ENCODE measurements around the gene GATC. TPM values are rescaled to one million over a fixed set of nuclear protein-coding genes. Genes with fewer than 3 reads are reported as not detected.

Gene GATC
- polyA plus RNA-seq, 1 donor (not counting 4 experiments of a cell fraction or from before 2014, with no cell fraction given) = 22.4 TPM

GRCh38 chr12:120438495-120439198 lies 7.6 kb upstream of the GATC start:
- peak overlapping the region; percentile 80 for H2AFZ ChIP-seq (ENCODE audit: control insufficient read depth, low read length)
- H3K27ac ChIP-seq (ENCODE audit: control insufficient read depth, insufficient read depth, low read length) = peak overlapping the region; percentile 36
- DNase-seq (ENCODE audit: low read depth, low spot score) (no peak), FAIRE-seq (no peak)
- peaks cover 6 to 11% of the 10 kb centered on the region in 2 experiments for H3K36me3 ChIP-seq (ENCODE audit: control insufficient read depth in 2 of 2, extremely low read depth in 1 of 2, insufficient read depth in 2 of 2, low read length in 2 of 2)
- H4K20me1 ChIP-seq (ENCODE audit: control insufficient read depth, extremely low read depth, insufficient read depth, low read length) = no peaks in the 10 kb centered on the region
- peak overlapping the region; percentile 84 for H3K9ac ChIP-seq (ENCODE audit: control insufficient read depth, extremely low read depth, insufficient read depth, low read length)
- TF ChIP-seq EZH2 (IDR thresholded peaks at IDR 0.05; ENCODE audit: low read length) = no peak
- TF ChIP-seq CTCF (optimal IDR thresholded peaks at IDR 0.05 in 1 of 3, IDR thresholded peaks at IDR 0.05 in 1 of 3, conservative IDR thresholded peaks at IDR 0.05 in 1 of 3; ENCODE audit: extremely low read depth in 1 of 3, insufficient read depth in 2 of 3, low read length in 3 of 3) = no peak
- H3K4me2 ChIP-seq (ENCODE audit: control insufficient read depth, extremely low read depth, insufficient read depth, low read depth, low read length) = peak overlapping the region; percentile 96
- H3K79me2 ChIP-seq (ENCODE audit: control insufficient read depth, insufficient read depth, low read length) = peaks cover 46% of the 10 kb centered on the region
- H3K4me3 ChIP-seq (ENCODE audit: control insufficient read depth in 2 of 3, extremely low read depth in 1 of 3, insufficient read depth in 2 of 3, low read depth in 1 of 3, low read length in 3 of 3) = peak overlapping the region; percentile 61 to 95 (median 94)
- H3K27me3 ChIP-seq (ENCODE audit: control insufficient read depth, extremely low read depth, insufficient read depth, low read length) = no peaks in the 10 kb centered on the region
- H3K9me1 ChIP-seq (ENCODE audit: control insufficient read depth, extremely low read depth, insufficient read depth, low read length) = no peaks in the 10 kb centered on the region
- peaks cover 21% of the 10 kb centered on the region for H3K4me1 ChIP-seq (ENCODE audit: control insufficient read depth, extremely low read depth, insufficient read depth, low read length)
- dilution Hi-C loops (cut with MboI; ENCODE audit: extremely low pct_ligation_motif_present, low sequenced_read_pairs) = no loop called here
- no peaks in the 10 kb centered on the region for H3K9me3 ChIP-seq (ENCODE audit: control insufficient read depth, low read depth, low read length)

- H3K4me2 ChIP-seq (ENCODE audit: control insufficient read depth, extremely low read depth, insufficient read depth, low read depth, low read length) = peak overlapping the region; percentile 96
- FAIRE-seq = no peak
- peak overlapping the region in 1 of 3 experiments; percentile 31 for H3K4me3 ChIP-seq (ENCODE audit: control insufficient read depth in 2 of 3, extremely low read depth in 1 of 3, insufficient read depth in 2 of 3, low read depth in 1 of 3, low read length in 3 of 3)
- H3K4me1 ChIP-seq (ENCODE audit: control insufficient read depth, extremely low read depth, insufficient read depth, low read length) = peaks cover 21% of the 10 kb centered on the region
- H3K27me3 ChIP-seq (ENCODE audit: control insufficient read depth, extremely low read depth, insufficient read depth, low read length) = no peaks in the 10 kb centered on the region
- no peaks in the 10 kb centered on the region for H3K9me3 ChIP-seq (ENCODE audit: control insufficient read depth, low read depth, low read length)
- DNase-seq (ENCODE audit: low read depth, low spot score) = peak; percentile 30
- peaks cover 11 to 19% of the 10 kb centered on the region in 2 experiments for H3K36me3 ChIP-seq (ENCODE audit: control insufficient read depth in 2 of 2, extremely low read depth in 1 of 2, insufficient read depth in 2 of 2, low read length in 2 of 2)
- peaks cover 57% of the 10 kb centered on the region for H3K79me2 ChIP-seq (ENCODE audit: control insufficient read depth, insufficient read depth, low read length)
- H3K9ac ChIP-seq (ENCODE audit: control insufficient read depth, extremely low read depth, insufficient read depth, low read length) = no peak overlapping the region
- TF ChIP-seq CTCF (optimal IDR thresholded peaks at IDR 0.05 in 1 of 3, IDR thresholded peaks at IDR 0.05 in 1 of 3, conservative IDR thresholded peaks at IDR 0.05 in 1 of 3; ENCODE audit: extremely low read depth in 1 of 3, insufficient read depth in 2 of 3, low read length in 3 of 3) (peak; percentile 42 to 88 (median 76)), EZH2 (IDR thresholded peaks at IDR 0.05; ENCODE audit: low read length) (no peak)
- H4K20me1 ChIP-seq (ENCODE audit: control insufficient read depth, extremely low read depth, insufficient read depth, low read length) = no peaks in the 10 kb centered on the region
- H2AFZ ChIP-seq (ENCODE audit: control insufficient read depth, low read length) = no peak overlapping the region
- H3K9me1 ChIP-seq (ENCODE audit: control insufficient read depth, extremely low read depth, insufficient read depth, low read length) = no peaks in the 10 kb centered on the region
- dilution Hi-C loops (cut with MboI; ENCODE audit: extremely low pct_ligation_motif_present, low sequenced_read_pairs) = no loop called here
- H3K27ac ChIP-seq (ENCODE audit: control insufficient read depth, insufficient read depth, low read length) = no peak overlapping the region
Measured at GRCh38 chr12:120439646-120440247, 6.5 kb upstream of the GATC start.

Measured in keratinocyte (primary cell).